ENCODE measurements around the gene RFC1.
A peak's percentile ranks its signal among the peaks of the same experiment; 100 is the strongest.
"Not testable (repeated sequence)": the region's sequence is repeated elsewhere in the genome, so short reads cannot be mapped to it uniquely, and the experiment has no call there.

The RFC1 gene

GRCh38 chr4:39280770-39281169 is 85.4 kb downstream of the RFC1 start:
- Histone ChIP-seq H3K4me3 (ENCODE audit: low read depth, low read length) (no peak overlapping the region), H3K27ac (ENCODE audit: low read depth, low read length) (no peak overlapping the region), H3K79me2 (ENCODE audit: control insufficient read depth, insufficient read depth, low read length, unreplicated experiment) (no peaks in the 10 kb centered on the region), H3K36me3 (ENCODE audit: insufficient read depth, low read length) (peaks cover 9% of the 10 kb centered on the region; the same call in 1 of the 2 replicates), H3K27me3 (ENCODE audit: insufficient read depth, low read length) (no peaks in the 10 kb centered on the region), H3K4me1 (ENCODE audit: control insufficient read depth, insufficient read depth, low read length, unreplicated experiment) (no peaks in the 10 kb centered on the region), H2AFZ (ENCODE audit: low read length, unreplicated experiment) (no peak overlapping the region)

GRCh38 chr4:39279416-39279815 is 86.7 kb downstream of the RFC1 start:
- peaks cover 13% of the 10 kb centered on the region for H3K36me3 ChIP-seq (ENCODE audit: insufficient read depth, low read length)
- H3K27ac ChIP-seq (ENCODE audit: low read depth, low read length): no peak overlapping the region
- H3K4me3 ChIP-seq (ENCODE audit: low read depth, low read length): no peak overlapping the region
- no peaks in the 10 kb centered on the region for H3K27me3 ChIP-seq (ENCODE audit: insufficient read depth, low read length)
- H2AFZ ChIP-seq (ENCODE audit: low read length, unreplicated experiment): no peak overlapping the region
- H3K4me1 ChIP-seq (ENCODE audit: control insufficient read depth, insufficient read depth, low read length, unreplicated experiment): no peaks in the 10 kb centered on the region
- no peaks in the 10 kb centered on the region for H3K79me2 ChIP-seq (ENCODE audit: control insufficient read depth, insufficient read depth, low read length, unreplicated experiment)

DNA sequence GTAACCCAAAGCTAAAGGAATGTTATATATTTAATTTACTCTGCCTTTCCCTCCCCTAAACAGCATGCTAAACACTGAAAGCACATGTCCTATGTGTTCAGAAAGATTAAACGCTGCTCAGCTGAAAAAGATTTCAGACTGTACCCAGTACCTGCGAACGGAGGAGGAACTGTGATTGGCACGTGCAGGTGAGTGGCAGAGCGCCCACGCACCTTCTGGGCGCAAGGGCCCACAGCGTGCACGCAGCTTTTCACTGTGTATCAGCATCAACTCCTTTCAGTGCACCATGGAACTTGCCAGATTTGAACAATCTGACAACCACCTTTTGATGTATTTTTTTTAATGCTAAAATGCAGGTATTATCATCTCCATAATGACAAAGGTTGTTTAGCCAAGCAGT is 87.7 kb downstream of the RFC1 start:
- Histone ChIP-seq H3K36me3 (ENCODE audit: insufficient read depth, low read length) (peaks cover 14% of the 10 kb centered on the region), H3K4me1 (ENCODE audit: control insufficient read depth, insufficient read depth, low read length, unreplicated experiment) (no peaks in the 10 kb centered on the region), H3K4me3 (ENCODE audit: low read depth, low read length) (no peak overlapping the region), H3K27me3 (ENCODE audit: insufficient read depth, low read length) (no peaks in the 10 kb centered on the region), H2AFZ (ENCODE audit: low read length, unreplicated experiment) (no peak overlapping the region), H3K79me2 (ENCODE audit: control insufficient read depth, insufficient read depth, low read length, unreplicated experiment) (no peaks in the 10 kb centered on the region), H3K27ac (ENCODE audit: low read depth, low read length) (no peak overlapping the region)

DNA sequence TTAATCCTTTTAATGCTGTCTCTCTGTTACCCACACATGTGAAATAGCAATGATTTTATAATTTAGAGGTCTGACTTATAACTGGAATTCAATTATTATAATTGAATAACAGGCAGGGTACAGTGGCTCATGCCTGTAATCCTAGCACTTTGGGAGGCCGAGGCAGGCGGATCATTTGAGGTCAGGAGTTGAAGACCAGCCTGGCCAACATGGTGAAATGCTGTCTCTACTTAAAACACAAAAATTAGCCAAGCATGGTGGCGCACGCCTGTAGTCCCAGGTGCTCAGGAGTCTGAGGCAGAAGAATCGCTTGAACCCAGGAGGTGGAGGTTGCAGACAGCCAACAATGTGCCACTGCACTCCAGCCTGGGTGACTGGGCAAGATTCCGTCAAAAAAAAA is 88.5 kb downstream of the RFC1 start:
- H3K27ac ChIP-seq (ENCODE audit: low read depth, low read length); H3K4me1 ChIP-seq (ENCODE audit: control insufficient read depth, insufficient read depth, low read length, unreplicated experiment); H3K4me3 ChIP-seq (ENCODE audit: low read depth, low read length); H2AFZ ChIP-seq (ENCODE audit: low read length, unreplicated experiment); H3K27me3 ChIP-seq (ENCODE audit: insufficient read depth, low read length); H3K79me2 ChIP-seq (ENCODE audit: control insufficient read depth, insufficient read depth, low read length, unreplicated experiment): not testable (repeated sequence)
- H3K36me3 ChIP-seq (ENCODE audit: insufficient read depth, low read length): peaks cover 11% of the 10 kb centered on the region

- Histone ChIP-seq H3K4me1 (ENCODE audit: control insufficient read depth, insufficient read depth, low read length, unreplicated experiment) (no peaks in the 10 kb centered on the region), H2AFZ (ENCODE audit: low read length, unreplicated experiment) (no peak overlapping the region), H3K27me3 (ENCODE audit: insufficient read depth, low read length) (no peaks in the 10 kb centered on the region), H3K36me3 (ENCODE audit: insufficient read depth, low read length) (peaks cover 15% of the 10 kb centered on the region; the same call in 1 of the 2 replicates), H3K4me3 (ENCODE audit: low read depth, low read length) (no peak overlapping the region), H3K79me2 (ENCODE audit: control insufficient read depth, insufficient read depth, low read length, unreplicated experiment) (no peaks in the 10 kb centered on the region), H3K27ac (ENCODE audit: low read depth, low read length) (no peak overlapping the region)
These were observed 91.7 kb downstream of the RFC1 start for GRCh38 chr4:39274503-39274902.

GRCh38 chr4:39263895-39264294 is 102.3 kb downstream of the RFC1 start:
- H3K79me2 ChIP-seq (ENCODE audit: control insufficient read depth, insufficient read depth, low read length, unreplicated experiment): no peaks in the 10 kb centered on the region
- no peak overlapping the region for H2AFZ ChIP-seq (ENCODE audit: low read length, unreplicated experiment)
- 0 out of 2 replicates have a peak, but pooled peaks cover 8% of the 10 kb centered on the region for H3K36me3 ChIP-seq (ENCODE audit: insufficient read depth, low read length)
- H3K4me3 ChIP-seq (ENCODE audit: low read depth, low read length): no peak overlapping the region
- no peaks in the 10 kb centered on the region for H3K27me3 ChIP-seq (ENCODE audit: insufficient read depth, low read length)
- no peaks in the 10 kb centered on the region for H3K4me1 ChIP-seq (ENCODE audit: control insufficient read depth, insufficient read depth, low read length, unreplicated experiment)
- no peak overlapping the region for H3K27ac ChIP-seq (ENCODE audit: low read depth, low read length)

DNA sequence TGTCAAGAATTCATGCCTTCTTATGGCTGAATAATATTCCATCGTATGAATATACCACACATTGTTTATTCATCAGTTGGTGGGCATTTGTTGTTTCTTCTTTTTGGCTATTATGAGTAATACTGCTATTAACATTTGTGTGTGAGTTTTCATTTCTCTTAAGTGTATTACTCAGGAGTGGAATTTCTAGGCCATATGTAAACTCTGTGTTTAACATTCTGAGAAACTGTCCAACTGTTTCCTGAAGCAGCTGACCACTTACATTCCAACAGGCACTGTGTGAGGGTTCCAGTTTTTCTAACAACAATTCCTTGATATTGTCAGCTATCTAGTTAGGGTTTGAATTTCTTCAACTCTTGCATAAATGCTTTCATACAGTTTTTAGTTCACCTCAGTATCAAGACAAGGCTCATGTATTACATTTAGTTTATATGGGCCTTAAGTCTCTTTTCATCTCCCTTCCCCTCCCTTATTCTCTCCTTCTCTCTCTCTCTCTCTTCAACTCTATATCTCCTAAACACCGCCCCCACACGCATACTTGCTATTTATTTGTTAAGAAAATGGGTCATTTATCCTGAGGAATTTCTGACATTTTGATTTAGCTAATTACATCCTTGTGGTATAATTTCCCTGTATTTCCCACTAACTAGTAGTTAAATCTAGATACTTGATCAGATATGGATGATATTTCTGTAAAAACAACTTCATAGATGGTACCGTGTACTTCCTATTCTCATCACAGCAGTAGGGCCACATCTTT is 106.4 kb downstream of the RFC1 start:
- H2AFZ ChIP-seq (ENCODE audit: low read length, unreplicated experiment): no peak overlapping the region
- H3K27ac ChIP-seq (ENCODE audit: low read depth, low read length): no peak overlapping the region
- peaks cover 24% of the 10 kb centered on the region for H3K4me1 ChIP-seq (ENCODE audit: control insufficient read depth, insufficient read depth, low read length, unreplicated experiment)
- no peak overlapping the region for H3K4me3 ChIP-seq (ENCODE audit: low read depth, low read length)
- H3K36me3 ChIP-seq (ENCODE audit: insufficient read depth, low read length): 0 out of 2 replicates have a peak, but pooled peaks cover 3% of the 10 kb centered on the region
- no peaks in the 10 kb centered on the region for H3K27me3 ChIP-seq (ENCODE audit: insufficient read depth, low read length)
- no peaks in the 10 kb centered on the region for H3K79me2 ChIP-seq (ENCODE audit: control insufficient read depth, insufficient read depth, low read length, unreplicated experiment)

DNA sequence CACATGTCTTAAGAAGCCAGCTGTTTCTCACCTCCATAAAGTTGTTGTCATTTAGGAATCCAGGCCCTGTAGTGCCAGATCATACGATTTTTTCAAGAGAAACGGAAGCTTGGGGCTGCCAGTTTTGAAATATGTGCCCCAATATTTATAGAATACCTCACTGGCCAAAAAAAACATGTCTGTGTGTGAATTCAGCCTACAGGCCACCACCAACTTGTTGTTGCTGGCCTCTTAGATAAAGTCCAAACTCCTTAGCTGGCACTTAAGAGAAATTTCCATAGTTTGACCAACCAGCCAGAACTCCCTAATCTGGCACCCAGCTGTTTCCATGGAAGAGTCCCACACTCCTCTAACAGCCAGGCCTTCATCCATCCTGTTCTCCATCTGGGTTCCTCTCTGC is 109.7 kb downstream of the RFC1 start:
- Histone ChIP-seq H3K36me3 (ENCODE audit: insufficient read depth, low read length) (0 out of 2 replicates have a peak, but pooled peaks cover 3% of the 10 kb centered on the region), H3K27ac (ENCODE audit: low read depth, low read length) (peak overlapping the region; percentile 69), H3K4me3 (ENCODE audit: low read depth, low read length) (no peak overlapping the region), H3K79me2 (ENCODE audit: control insufficient read depth, insufficient read depth, low read length, unreplicated experiment) (no peaks in the 10 kb centered on the region), H2AFZ (ENCODE audit: low read length, unreplicated experiment) (peak overlapping the region; percentile 12), H3K4me1 (ENCODE audit: control insufficient read depth, insufficient read depth, low read length, unreplicated experiment) (peaks cover 26% of the 10 kb centered on the region), H3K27me3 (ENCODE audit: insufficient read depth, low read length) (no peaks in the 10 kb centered on the region)

GRCh38 chr4:39255871-39256270 is 110.3 kb downstream of the RFC1 start:
- no peak overlapping the region for H3K4me3 ChIP-seq (ENCODE audit: low read depth, low read length)
- no peak overlapping the region for H2AFZ ChIP-seq (ENCODE audit: low read length, unreplicated experiment)
- peaks cover 26% of the 10 kb centered on the region for H3K4me1 ChIP-seq (ENCODE audit: control insufficient read depth, insufficient read depth, low read length, unreplicated experiment)
- H3K27me3 ChIP-seq (ENCODE audit: insufficient read depth, low read length): no peaks in the 10 kb centered on the region
- H3K27ac ChIP-seq (ENCODE audit: low read depth, low read length): peak overlapping the region; percentile 69
- H3K36me3 ChIP-seq (ENCODE audit: insufficient read depth, low read length): 0 out of 2 replicates have a peak, but pooled peaks cover 3% of the 10 kb centered on the region
- H3K79me2 ChIP-seq (ENCODE audit: control insufficient read depth, insufficient read depth, low read length, unreplicated experiment): no peaks in the 10 kb centered on the region

DNA sequence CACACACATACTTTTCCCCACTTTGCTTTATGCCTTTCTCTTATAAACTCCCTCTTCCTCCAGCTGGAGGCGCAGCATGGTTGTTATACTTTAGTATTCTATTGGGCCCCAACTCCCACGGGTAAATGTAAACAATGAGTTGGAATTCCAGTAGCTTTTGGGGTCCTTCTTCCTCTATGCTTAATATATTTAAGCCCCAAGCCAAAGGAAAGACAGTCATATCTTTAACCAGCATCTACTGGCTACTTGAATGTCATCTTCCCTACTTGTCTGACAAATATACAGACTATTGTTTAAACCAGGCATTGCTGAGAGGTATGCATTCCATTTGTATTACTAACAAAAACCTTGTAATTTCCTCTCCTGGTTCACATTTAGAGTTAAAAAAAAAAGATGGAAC is 110.9 kb downstream of the RFC1 start:
- H3K79me2 ChIP-seq (ENCODE audit: control insufficient read depth, insufficient read depth, low read length, unreplicated experiment): no peaks in the 10 kb centered on the region
- H3K27ac ChIP-seq (ENCODE audit: low read depth, low read length): peak overlapping the region; percentile 69
- H3K27me3 ChIP-seq (ENCODE audit: insufficient read depth, low read length): no peaks in the 10 kb centered on the region
- H3K4me1 ChIP-seq (ENCODE audit: control insufficient read depth, insufficient read depth, low read length, unreplicated experiment): peaks cover 26% of the 10 kb centered on the region
- 0 out of 2 replicates have a peak, but pooled peaks cover 3% of the 10 kb centered on the region for H3K36me3 ChIP-seq (ENCODE audit: insufficient read depth, low read length)
- no peak overlapping the region for H2AFZ ChIP-seq (ENCODE audit: low read length, unreplicated experiment)
- no peak overlapping the region for H3K4me3 ChIP-seq (ENCODE audit: low read depth, low read length)

GRCh38 chr4:39243462-39243861 is 122.7 kb downstream of the RFC1 start:
- no peak overlapping the region for H3K27ac ChIP-seq (ENCODE audit: low read depth, low read length)
- H3K79me2 ChIP-seq (ENCODE audit: control insufficient read depth, insufficient read depth, low read length, unreplicated experiment): no peaks in the 10 kb centered on the region
- no peak overlapping the region for H3K4me3 ChIP-seq (ENCODE audit: low read depth, low read length)
- peaks cover 13% of the 10 kb centered on the region for H3K36me3 ChIP-seq (ENCODE audit: insufficient read depth, low read length)
- H3K27me3 ChIP-seq (ENCODE audit: insufficient read depth, low read length): no peaks in the 10 kb centered on the region
- H2AFZ ChIP-seq (ENCODE audit: low read length, unreplicated experiment): no peak overlapping the region
- H3K4me1 ChIP-seq (ENCODE audit: control insufficient read depth, insufficient read depth, low read length, unreplicated experiment): no peaks in the 10 kb centered on the region

Data from ACC112 (cell line).